GM13977 (cell line): ENCODE data around the gene PFDN4.
"Not testable (repeated sequence)": the region's sequence is repeated elsewhere in the genome, so short reads cannot be mapped to it uniquely, and the experiment has no call there.

Source experiments
- DNase-seq: peaks from one replicate; pipeline ENCODE4 v3.0.0; 2012; ENCODE audit warnings: low spot score
- CTCF ChIP-seq: IDR thresholded peaks from 2 replicates; pipeline ENCODE4 v1.5.1; 2012; ENCODE audit warnings: mild to moderate bottlenecking, control low read depth; ENCODE audit not compliant: insufficient read depth; ENCODE audit errors: extremely low read depth, missing control alignments
- in situ Hi-C: fragments of 300-500 bp; cut with MboI; formaldehyde crosslinking; loops from one replicate; pipeline ENCODE4 v1.12.0; 2022; ENCODE audit warnings: low sequenced_read_pairs, low pct_unique_long_range_greater_than_20kb, mixed read lengths, inconsistent platforms; ENCODE audit not compliant: unreplicated experiment

PFDN4 gene

GRCh38 chr20:54221996-54222890 lies 14.4 kb downstream of the PFDN4 start:
- DNase-seq, result no peak
- TF ChIP-seq CTCF, result no peak
- in situ Hi-C loops, result loop anchor here (10.0 kb wide), 1 partner anchor 423 kb away; no protein-coding TSS in a partner anchor

GRCh38 chr20:54223285-54223684 lies 15.4 kb downstream of the PFDN4 start:
- in situ Hi-C loops, result loop anchor here (10.0 kb wide), 1 partner anchor 422 kb away; no protein-coding TSS in a partner anchor
- DNase-seq, result no peak
- TF ChIP-seq CTCF, result no peak

GRCh38 chr20:54223751-54224150 lies 15.9 kb downstream of the PFDN4 start:
- TF ChIP-seq CTCF, result no peak
- in situ Hi-C loops, result loop anchor here (10.0 kb wide), 1 partner anchor 421 kb away; no protein-coding TSS in a partner anchor
- no peak for DNase-seq

- in situ Hi-C loops, result loop anchor here (10.0 kb wide), 1 partner anchor 420 kb away; no protein-coding TSS in a partner anchor
- DNase-seq, result not testable (repeated sequence)
Observed at GRCh38 chr20:54224642-54225041, 16.8 kb downstream of the PFDN4 start.

- in situ Hi-C loops, result loop anchor here (10.0 kb wide), 1 partner anchor 418 kb away; no protein-coding TSS in a partner anchor
- no peak for TF ChIP-seq CTCF
- DNase-seq, result no peak
Observed at GRCh38 chr20:54227241-54227640, 19.4 kb downstream of the PFDN4 start.

GRCh38 chr20:54227751-54228150 lies 19.9 kb downstream of the PFDN4 start:
- DNase-seq, result no peak
- no peak for TF ChIP-seq CTCF
- in situ Hi-C loops, result loop anchor here (10.0 kb wide), 1 partner anchor 417 kb away; no protein-coding TSS in a partner anchor

GRCh38 chr20:54228841-54229240 lies 21.0 kb downstream of the PFDN4 start:
- in situ Hi-C loops, result loop anchor here (10.0 kb wide), 1 partner anchor 416 kb away; no protein-coding TSS in a partner anchor
- no peak for TF ChIP-seq CTCF
- DNase-seq, result no peak
